CD4-positive, alpha-beta T cell (primary cell): Measurements from ENCODE around the gene AURKAIP1. TPM values are rescaled to one million over a fixed set of nuclear protein-coding genes. Genes with fewer than 3 reads are reported as not detected.

Experiments used
- ATAC-seq: fragments of 200-7000 bp; cut with Tn5 transposase; one replicate; pipeline ENCODE4 v1.10.0; 2022; ENCODE audit warnings: mild to moderate bottlenecking; ENCODE audit not compliant: poor library complexity
- CTCF ChIA-PET: fragments of 350-600 bp; sonication (Branson Sonifier 250); formaldehyde crosslinking; loops from one replicate; lab custom pipeline; 2021; ENCODE audit warnings: antibody characterized with exemption, inconsistent platforms; lab: Charles Lee
- POLR2A ChIA-PET: fragments of 350-600 bp; sonication (Branson Sonifier 250); formaldehyde crosslinking; loops from one replicate; lab custom pipeline; 2021; ENCODE audit warnings: antibody characterized with exemption, inconsistent platforms; lab: Charles Lee
- DNase-seq, 14 experiments: peaks; one replicate each; pipeline ENCODE4 v3.0.0-alpha.2; 2013 to 2020; ENCODE audit warnings: mixed read lengths in 2 of 14
- H3K27ac ChIP-seq, 2 donors: one replicate each; pipeline versions ENCODE4 v1.5.1 to v1.7.0; 2013; ENCODE audit warnings: low read length in 2 of 2, low read depth in 1 of 2, mild to moderate bottlenecking in 1 of 2
- H3K27me3 ChIP-seq, 2 experiments: 1 replicate in 1 of 2; 2 replicates in 1 of 2; pipeline versions ENCODE4 v1.6.1 to v1.7.0; 2013; ENCODE audit warnings: low read length in 2 of 2, control low read depth in 1 of 2, mild to moderate bottlenecking in 1 of 2, moderate library complexity in 1 of 2; ENCODE audit not compliant: insufficient read depth in 2 of 2, control insufficient read depth in 1 of 2
- H3K36me3 ChIP-seq: one replicate; pipeline ENCODE4 v1.6.1; 2013; ENCODE audit warnings: low read length, control low read depth; ENCODE audit not compliant: insufficient read depth
- H3K4me1 ChIP-seq: one replicate; pipeline ENCODE4 v1.6.1; 2013; ENCODE audit warnings: low read length, control low read depth; ENCODE audit not compliant: insufficient read depth
- H3K4me3 ChIP-seq: one replicate; pipeline ENCODE4 v1.5.1; 2013; ENCODE audit warnings: mild to moderate bottlenecking, low read length, moderate library complexity
- H3K9me3 ChIP-seq, 2 experiments: 1 replicate in 1 of 2; 2 replicates in 1 of 2; pipeline versions ENCODE4 v1.6.1 to v1.7.0; 2013; ENCODE audit warnings: low read length in 2 of 2, mild to moderate bottlenecking in 2 of 2, control low read depth in 1 of 2, moderate library complexity in 1 of 2; ENCODE audit not compliant: control insufficient read depth in 1 of 2, insufficient read depth in 1 of 2
- H3K27ac Mint-ChIP-seq: one replicate; pipeline ENCODE4 v1.8.0; 2020; ENCODE audit warnings: mixed read lengths
- H3K27me3 Mint-ChIP-seq: one replicate; pipeline ENCODE4 v1.8.0; 2021; ENCODE audit warnings: mixed read lengths
- H3K36me3 Mint-ChIP-seq: one replicate; pipeline ENCODE4 v1.8.0; 2021; ENCODE audit warnings: low read depth, mixed read lengths
- H3K4me1 Mint-ChIP-seq: one replicate; pipeline ENCODE4 v1.8.0; 2021; ENCODE audit warnings: low read depth, mixed read lengths
- H3K4me3 Mint-ChIP-seq: one replicate; pipeline ENCODE4 v1.8.0; 2020; ENCODE audit warnings: mild to moderate bottlenecking, mixed read lengths
- H3K9me3 Mint-ChIP-seq: one replicate; pipeline ENCODE4 v1.8.0; 2020; ENCODE audit warnings: mixed read lengths
- CTCF ChIP-seq: fragments of 200-600 bp; IDR thresholded peaks from one replicate; pipeline ENCODE4 v1.8.0; 2022; ENCODE audit warnings: antibody characterized with exemption, mild to moderate bottlenecking
- intact Hi-C, 2 experiments: fragments of 100-400 bp; cut with DNase I in 1 of 2; cut with micrococcal nuclease in 1 of 2; formaldehyde crosslinking; loops; one replicate each; pipeline versions ENCODE4 v1.15.1 to v1.9.0; 2023 to 2025; cut with DNase I, micrococcal nuclease
- total RNA-seq, 174 experiments: library from RNA in 2 of 174; stranded (reverse) in 2 of 174; gene quantifications; one replicate each; pipeline ENCODE4 v1.2.3 and lab custom pipeline; 2021 to 2026

Gene AURKAIP1
- total RNA-seq, 2 experiments from 2014 or later: 59.2 to 64.6 TPM

GRCh38 chr1:1353389-1354151 is 21.4 kb downstream of the AURKAIP1 start:
- no peak for TF ChIP-seq CTCF
- H3K4me3 Mint-ChIP-seq: peak overlapping the region; percentile 80
- no peak for ATAC-seq
- CTCF ChIA-PET: interaction anchor here (2.0 kb wide), 1 partner anchor 18 kb away, joined by 9 read pairs; no protein-coding TSS in a partner anchor
- no peak for DNase-seq
- Histone ChIP-seq H3K27ac (no peak overlapping the region), H3K27me3 (peaks cover 26 to 45% of the 10 kb centered on the region in 2 experiments), H3K4me1 (peaks cover 38% of the 10 kb centered on the region), H3K36me3 (no peaks in the 10 kb centered on the region), H3K9me3 (peaks cover 0 to 29% of the 10 kb centered on the region in 2 experiments), H3K4me3 (no peak overlapping the region)
- H3K27me3 Mint-ChIP-seq: peaks cover 35% of the 10 kb centered on the region
- intact Hi-C loops: loop anchor here in 1 of 2 experiments (2.0 kb wide), 1 partner anchor 17 kb away; no protein-coding TSS in a partner anchor
- POLR2A ChIA-PET: interaction anchor here (1.0 to 2.3 kb wide), 2 partner anchors 12 to 18 kb away, joined by 3 to 12 read pairs; no protein-coding TSS in a partner anchor
- H3K9me3 Mint-ChIP-seq: no peaks in the 10 kb centered on the region
- no peak overlapping the region for H3K27ac Mint-ChIP-seq
- no peaks in the 10 kb centered on the region for H3K36me3 Mint-ChIP-seq
- H3K4me1 Mint-ChIP-seq: peaks cover 20% of the 10 kb centered on the region

GRCh38 chr1:1352786-1353388 is 22.1 kb downstream of the AURKAIP1 start:
- H3K4me3 ChIP-seq: no peak overlapping the region
- Mint-ChIP-seq H3K27ac (peak overlapping the region; percentile 48), H3K27me3 (peaks cover 30% of the 10 kb centered on the region), H3K4me3 (peak overlapping the region; percentile 80), H3K36me3 (no peaks in the 10 kb centered on the region), H3K4me1 (peaks cover 23% of the 10 kb centered on the region), H3K9me3 (no peaks in the 10 kb centered on the region)
- DNase-seq (no peak), ATAC-seq (no peak)
- POLR2A ChIA-PET: interaction anchor here (0.6 to 1.2 kb wide), 2 partner anchors 19 to 113 kb away, joined by 3 to 4 read pairs; no protein-coding TSS in a partner anchor
- H3K9me3 ChIP-seq: peaks cover 0 to 22% of the 10 kb centered on the region in 2 experiments
- CTCF ChIA-PET: interaction anchor here (2.0 kb wide), 1 partner anchor 18 kb away, joined by 9 read pairs; no protein-coding TSS in a partner anchor
- H3K27me3 ChIP-seq: peaks cover 22 to 39% of the 10 kb centered on the region in 2 experiments
- H3K36me3 ChIP-seq: no peaks in the 10 kb centered on the region
- no peak overlapping the region for H3K27ac ChIP-seq
- H3K4me1 ChIP-seq: peaks cover 37% of the 10 kb centered on the region
- no peak for TF ChIP-seq CTCF
- intact Hi-C loops: no loop called here

- CTCF ChIA-PET: no interaction called here
Observed at GRCh38 chr1:1351511-1352427, 23.2 kb downstream of the AURKAIP1 start.

More at GRCh38 chr1:1351511-1352427, 23.2 kb downstream of the AURKAIP1 start:
- Mint-ChIP-seq H3K9me3 (no peaks in the 10 kb centered on the region), H3K36me3 (no peaks in the 10 kb centered on the region), H3K4me3 (peak overlapping the region; percentile 80), H3K27me3 (peaks cover 21% of the 10 kb centered on the region), H3K27ac (peak overlapping the region; percentile 48), H3K4me1 (peaks cover 34% of the 10 kb centered on the region)
- no peak overlapping the region for H3K4me3 ChIP-seq
- H3K9me3 ChIP-seq: peaks cover 0 to 18% of the 10 kb centered on the region in 2 experiments
- intact Hi-C loops: no loop called here
- no peaks in the 10 kb centered on the region for H3K36me3 ChIP-seq
- peaks cover 47% of the 10 kb centered on the region for H3K4me1 ChIP-seq
- ATAC-seq (no peak), DNase-seq (no peak)
- H3K27ac ChIP-seq: no peak overlapping the region
- TF ChIP-seq CTCF: no peak
- H3K27me3 ChIP-seq: peaks cover 15 to 32% of the 10 kb centered on the region in 2 experiments
- POLR2A ChIA-PET: interaction anchor here (1.2 to 1.4 kb wide), 2 partner anchors 20 to 23 kb away, joined by 4 read pairs; partner anchors contain the start of gene AURKAIP1
